Embryonic facial prominence (tissue), 1 donor: ENCODE measurements around the gene GSTM3.
A peak's percentile ranks its signal among the peaks of the same experiment; 100 is the strongest.
"Not testable (repeated sequence)": the region's sequence is repeated elsewhere in the genome, so short reads cannot be mapped to it uniquely, and the experiment has no call there.

Source experiments
- DNase-seq: peaks from one replicate; pipeline ENCODE4 v3.0.0-alpha.2; 2016; ENCODE audit errors: extremely low spot score

GSTM3 gene

GRCh38 chr1:109775398-109775797 is 34.6 kb upstream of the GSTM3 start:
- no peak for DNase-seq

GRCh38 chr1:109773900-109774485 is 33.2 kb upstream of the GSTM3 start:
- DNase-seq = no peak

GRCh38 chr1:109773203-109773899 is 32.5 kb upstream of the GSTM3 start:
- peak; percentile 74 for DNase-seq

GRCh38 chr1:109772658-109773202 is 31.9 kb upstream of the GSTM3 start:
- no peak for DNase-seq

- DNase-seq = no peak
Measured at GRCh38 chr1:109771712-109772657, 31.1 kb upstream of the GSTM3 start.

GRCh38 chr1:109770331-109771095 is 29.7 kb upstream of the GSTM3 start:
- no peak for DNase-seq

- DNase-seq = no peak
Measured at GRCh38 chr1:109769330-109770078, 28.7 kb upstream of the GSTM3 start.

GRCh38 chr1:109768820-109769219 is 28.0 kb upstream of the GSTM3 start:
- DNase-seq = no peak

- DNase-seq = no peak
Measured at GRCh38 chr1:109768335-109768650, 27.5 kb upstream of the GSTM3 start.

GRCh38 chr1:109767637-109768334 is 26.9 kb upstream of the GSTM3 start:
- no peak for DNase-seq

- not testable (repeated sequence) for DNase-seq
Measured at GRCh38 chr1:109766991-109767636, 26.3 kb upstream of the GSTM3 start.

GRCh38 chr1:109765896-109766615 is 25.2 kb upstream of the GSTM3 start:
- no peak for DNase-seq

- no peak for DNase-seq
Measured at GRCh38 chr1:109765483-109765815, 24.6 kb upstream of the GSTM3 start.

- DNase-seq = no peak
Measured at GRCh38 chr1:109764561-109765482, 24.0 kb upstream of the GSTM3 start.

- no peak for DNase-seq
Measured at GRCh38 chr1:109763646-109764415, 23.0 kb upstream of the GSTM3 start, which contains the start of gene EPS8L3. TSS of gene EPS8L3 (minus strand) at chr1:109763923. CDS start at chr1:109761749, 2,174 bp downstream.

GRCh38 chr1:109762821-109763645 is 22.2 kb upstream of the GSTM3 start:
- no peak for DNase-seq
